Kidney (tissue), 14 donors: ENCODE measurements around the gene DCUN1D3. TPM values are rescaled to one million over a fixed set of nuclear protein-coding genes. Genes with fewer than 3 reads are reported as not detected.

Experiments used
- DNase-seq, 5 donors: peaks; one replicate each; pipeline ENCODE4 v3.0.0-alpha.2; 2013 to 2020
- FAIRE-seq: peaks from 2 replicates; lab custom pipeline; 2012; peaks lifted over from hg19 to GRCh38; lab: Jason Lieb, UNC
- H3K27ac ChIP-seq, 2 donors: one replicate each; pipeline ENCODE4 v1.7.0; 2013; ENCODE audit warnings: low read depth in 2 of 2, low read length in 2 of 2, inconsistent platforms in 1 of 2
- H3K27me3 ChIP-seq: one replicate; pipeline ENCODE4 v1.7.1; 2013; ENCODE audit warnings: low read length, inconsistent platforms; ENCODE audit not compliant: control insufficient read depth, insufficient read depth
- H3K36me3 ChIP-seq, 3 donors: one replicate each; pipeline versions ENCODE4 v1.7.0 to v1.7.1; 2013; ENCODE audit warnings: low read length in 3 of 3, control low read depth in 1 of 3, inconsistent platforms in 1 of 3; ENCODE audit not compliant: insufficient read depth in 3 of 3, control insufficient read depth in 2 of 3
- H3K4me1 ChIP-seq, 3 donors: one replicate each; pipeline versions ENCODE4 v1.7.0 to v1.7.1; 2013; ENCODE audit warnings: low read length in 3 of 3, inconsistent platforms in 1 of 3, low read depth in 1 of 3; ENCODE audit not compliant: control insufficient read depth in 2 of 3, insufficient read depth in 2 of 3
- H3K4me3 ChIP-seq, 3 donors: one replicate each; pipeline versions ENCODE4 v1.7.0 to v1.8.1; 2013; ENCODE audit warnings: low read length in 3 of 3, control low read depth in 1 of 3, inconsistent platforms in 1 of 3
- H3K9ac ChIP-seq, 3 donors: one replicate each; pipeline versions ENCODE4 v1.7.0 to v1.7.1; 2013; ENCODE audit warnings: low read length in 3 of 3, control low read depth in 1 of 3, inconsistent platforms in 1 of 3
- H3K9me3 ChIP-seq, 3 donors: one replicate each; pipeline versions ENCODE4 v1.7.0 to v1.7.1; 2013; ENCODE audit warnings: low read length in 3 of 3, control low read depth in 1 of 3, inconsistent platforms in 1 of 3; ENCODE audit not compliant: control insufficient read depth in 2 of 3, insufficient read depth in 1 of 3
- intact Hi-C: fragments of 100-400 bp; cut with DNase I; formaldehyde crosslinking; loops from one replicate; pipeline ENCODE4 v1.11.1; 2022
- polyA plus RNA-seq: library from polyadenylated mRNA; stranded (reverse); fragments of 350-450 nt; fragmentation: Illumina TruSeq; extraction: RNeasy Lipid Tissue Mini Kit (QIAGEN cat#74804); gene quantifications from one replicate; pipeline ENCODE4 v1.2.3, GENCODE V29; 2014; ENCODE audit warnings: low read depth, low replicate concordance; ENCODE audit not compliant: insufficient read depth
- total RNA-seq: library from RNA; stranded (reverse); fragmentation: NEBNext Ultra II Directional; extraction: Animal tissue kit (Norgen Biotek cat#: 25700); gene quantifications from one replicate; pipeline ENCODE4 v1.2.1, GENCODE V29; 2021
- TF ChIP-seq, protein P1 (sequence below): IDR thresholded peaks from 3 replicates; pipeline ENCODE4 v1.5.1; 2012; ENCODE audit warnings: mild to moderate bottlenecking, moderate library complexity, borderline replicate concordance; ENCODE audit not compliant: insufficient read depth; ENCODE audit errors: extremely low read depth
- donor health status: control.
- donor health status: control.
- donor health status: control.
- donor health status: control.
- donor health status: control.
- donor health status: DM: yes; HTN: yes; CAD: no.
- donor health status: Normal renal cell carcinoma (clear cell type).

Gene DCUN1D3
- total and polyA plus RNA-seq, 2 donors from 2014 or later: 3.5 to 16.3 TPM

- peaks cover 2 to 28% (median 24%) of the 10 kb centered on the region in 3 donors for H3K4me1 ChIP-seq
- H3K36me3 ChIP-seq: no peaks in the 10 kb centered on the region
- no peak for FAIRE-seq
These were observed 6.4 kb upstream of the DCUN1D3 start for GRCh38 chr16:20906341-20907255.

DNA sequence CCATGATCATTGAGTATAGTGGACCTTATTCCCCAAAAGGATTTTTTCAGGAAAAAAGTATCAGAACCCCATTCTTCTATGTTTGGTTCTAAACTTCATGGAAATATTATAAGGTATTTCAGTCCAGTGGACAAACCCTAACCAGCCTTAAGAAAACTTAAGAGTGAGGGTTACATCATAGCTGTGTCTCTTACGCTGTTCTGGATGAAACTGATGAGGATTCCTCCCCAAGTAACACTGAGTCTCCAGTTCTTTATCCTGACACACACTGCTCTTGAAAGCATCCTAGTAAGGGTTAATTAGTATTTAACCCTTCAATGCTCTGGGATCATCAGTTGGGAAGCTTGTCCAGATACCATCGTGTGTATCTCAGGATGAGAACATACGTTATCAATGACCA, 5.4 kb upstream of the DCUN1D3 start:
- FAIRE-seq: no peak
- TF ChIP-seq, protein P1, sequence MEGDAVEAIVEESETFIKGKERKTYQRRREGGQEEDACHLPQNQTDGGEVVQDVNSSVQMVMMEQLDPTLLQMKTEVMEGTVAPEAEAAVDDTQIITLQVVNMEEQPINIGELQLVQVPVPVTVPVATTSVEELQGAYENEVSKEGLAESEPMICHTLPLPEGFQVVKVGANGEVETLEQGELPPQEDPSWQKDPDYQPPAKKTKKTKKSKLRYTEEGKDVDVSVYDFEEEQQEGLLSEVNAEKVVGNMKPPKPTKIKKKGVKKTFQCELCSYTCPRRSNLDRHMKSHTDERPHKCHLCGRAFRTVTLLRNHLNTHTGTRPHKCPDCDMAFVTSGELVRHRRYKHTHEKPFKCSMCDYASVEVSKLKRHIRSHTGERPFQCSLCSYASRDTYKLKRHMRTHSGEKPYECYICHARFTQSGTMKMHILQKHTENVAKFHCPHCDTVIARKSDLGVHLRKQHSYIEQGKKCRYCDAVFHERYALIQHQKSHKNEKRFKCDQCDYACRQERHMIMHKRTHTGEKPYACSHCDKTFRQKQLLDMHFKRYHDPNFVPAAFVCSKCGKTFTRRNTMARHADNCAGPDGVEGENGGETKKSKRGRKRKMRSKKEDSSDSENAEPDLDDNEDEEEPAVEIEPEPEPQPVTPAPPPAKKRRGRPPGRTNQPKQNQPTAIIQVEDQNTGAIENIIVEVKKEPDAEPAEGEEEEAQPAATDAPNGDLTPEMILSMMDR: no peak
- no peaks in the 10 kb centered on the region for H3K36me3 ChIP-seq
- H3K4me1 ChIP-seq: peaks cover 2 to 28% (median 21%) of the 10 kb centered on the region in 3 donors
- no peaks in the 10 kb centered on the region for H3K9me3 ChIP-seq
- no peak for DNase-seq
- peak overlapping the region; percentile 36 to 66 for H3K27ac ChIP-seq
- no peak overlapping the region for H3K9ac ChIP-seq
- no peaks in the 10 kb centered on the region for H3K27me3 ChIP-seq
- intact Hi-C loops: no loop called here
- no peak overlapping the region for H3K4me3 ChIP-seq

More at GRCh38 chr16:20906341-20907255, 6.4 kb upstream of the DCUN1D3 start:
- Histone ChIP-seq H3K9me3 (no peaks in the 10 kb centered on the region), H3K27ac (peak overlapping the region; percentile 36 to 66), H3K4me3 (no peak overlapping the region), H3K27me3 (no peaks in the 10 kb centered on the region), H3K9ac (no peak overlapping the region)
- TF ChIP-seq, protein P1: no peak
- intact Hi-C loops: no loop called here
- peak in 3 of 5 donors; percentile 14 to 82 (median 61) for DNase-seq

- intact Hi-C loops: no loop called here
- peaks cover 2 to 28% (median 21%) of the 10 kb centered on the region in 3 donors for H3K4me1 ChIP-seq
- no peak overlapping the region for H3K9ac ChIP-seq
These were observed 4.4 kb upstream of the DCUN1D3 start for GRCh38 chr16:20904507-20905081.

More at GRCh38 chr16:20904507-20905081, 4.4 kb upstream of the DCUN1D3 start:
- FAIRE-seq (no peak), DNase-seq (peak in 1 of 5 donors; percentile 37)
- no peaks in the 10 kb centered on the region for H3K9me3 ChIP-seq
- TF ChIP-seq, protein P1: no peak
- no peak overlapping the region for H3K4me3 ChIP-seq
- no peaks in the 10 kb centered on the region for H3K36me3 ChIP-seq
- H3K27me3 ChIP-seq: no peaks in the 10 kb centered on the region
- peak overlapping the region; percentile 8 to 66 for H3K27ac ChIP-seq
